ENCODE results near the gene ADAM23.

Gene ADAM23

GRCh38 chr2:206527153-206527552 lies 83.8 kb downstream of the ADAM23 start:
- Histone ChIP-seq H3K27ac (ENCODE audit: low read length) (no peak overlapping the region), H3K4me2 (ENCODE audit: low read length) (no peak overlapping the region), H3K27me3 (ENCODE audit: low read depth, low read length) (no peaks in the 10 kb centered on the region), H4K20me1 (ENCODE audit: insufficient read depth, low read length) (no peaks in the 10 kb centered on the region), H2AFZ (ENCODE audit: low read depth, low read length) (no peak overlapping the region), H3K4me1 (ENCODE audit: low read length) (no peaks in the 10 kb centered on the region), H3K4me3 (ENCODE audit: low read length) (no peak overlapping the region), H3K9me3 (ENCODE audit: insufficient read depth, low read length) (no peaks in the 10 kb centered on the region), H3K36me3 (replicated peaks; ENCODE audit: low read depth, low read length) (no peaks in the 10 kb centered on the region), H3K79me2 (ENCODE audit: low read length) (no peaks in the 10 kb centered on the region), H3K9ac (ENCODE audit: low read length) (no peak overlapping the region)
- no peak for TF ChIP-seq EZH2phosphoT487 (IDR thresholded peaks at IDR 0.05; ENCODE audit: low read depth)

GRCh38 chr2:206530727-206531126 lies 87.4 kb downstream of the ADAM23 start:
- no peaks in the 10 kb centered on the region for H4K20me1 ChIP-seq (ENCODE audit: insufficient read depth, low read length)
- no peak overlapping the region for H3K27ac ChIP-seq (ENCODE audit: low read length)
- TF ChIP-seq CTCF (IDR thresholded peaks at IDR 0.05; ENCODE audit: low read depth, low read length) (no peak), EZH2phosphoT487 (IDR thresholded peaks at IDR 0.05; ENCODE audit: low read depth) (no peak)
- H3K4me2 ChIP-seq (ENCODE audit: low read length), result no peak overlapping the region
- no peaks in the 10 kb centered on the region for H3K36me3 ChIP-seq (replicated peaks; ENCODE audit: low read depth, low read length)
- no peaks in the 10 kb centered on the region for H3K27me3 ChIP-seq (ENCODE audit: low read depth, low read length)
- H2AFZ ChIP-seq (ENCODE audit: low read depth, low read length), result no peak overlapping the region
- peaks cover 18% of the 10 kb centered on the region for H3K4me1 ChIP-seq (ENCODE audit: low read length)
- no peak overlapping the region for H3K9ac ChIP-seq (ENCODE audit: low read length)
- no peaks in the 10 kb centered on the region for H3K9me3 ChIP-seq (ENCODE audit: insufficient read depth, low read length)
- H3K4me3 ChIP-seq (ENCODE audit: low read length), result no peak overlapping the region
- no peaks in the 10 kb centered on the region for H3K79me2 ChIP-seq (ENCODE audit: low read length)

- Histone ChIP-seq H3K27ac (ENCODE audit: low read length) (no peak overlapping the region), H2AFZ (ENCODE audit: low read depth, low read length) (no peak overlapping the region), H3K27me3 (ENCODE audit: low read depth, low read length) (no peaks in the 10 kb centered on the region), H4K20me1 (ENCODE audit: insufficient read depth, low read length) (no peaks in the 10 kb centered on the region), H3K4me3 (ENCODE audit: low read length) (no peak overlapping the region), H3K4me1 (ENCODE audit: low read length) (peaks cover 22% of the 10 kb centered on the region), H3K9ac (ENCODE audit: low read length) (no peak overlapping the region), H3K79me2 (ENCODE audit: low read length) (no peaks in the 10 kb centered on the region), H3K4me2 (ENCODE audit: low read length) (no peak overlapping the region), H3K9me3 (ENCODE audit: insufficient read depth, low read length) (no peaks in the 10 kb centered on the region), H3K36me3 (replicated peaks; ENCODE audit: low read depth, low read length) (no peaks in the 10 kb centered on the region)
- no peak for TF ChIP-seq CTCF (IDR thresholded peaks at IDR 0.05; ENCODE audit: low read depth, low read length)
Measured at GRCh38 chr2:206531996-206532543, 88.7 kb downstream of the ADAM23 start.

GRCh38 chr2:206533977-206534376 lies 90.6 kb downstream of the ADAM23 start:
- no peak overlapping the region for H2AFZ ChIP-seq (ENCODE audit: low read depth, low read length)
- peaks cover 22% of the 10 kb centered on the region for H3K4me1 ChIP-seq (ENCODE audit: low read length)
- no peak overlapping the region for H3K9ac ChIP-seq (ENCODE audit: low read length)
- TF ChIP-seq CTCF (IDR thresholded peaks at IDR 0.05; ENCODE audit: low read depth, low read length) (no peak), EZH2phosphoT487 (IDR thresholded peaks at IDR 0.05; ENCODE audit: low read depth) (no peak)
- no peaks in the 10 kb centered on the region for H3K79me2 ChIP-seq (ENCODE audit: low read length)
- no peaks in the 10 kb centered on the region for H3K27me3 ChIP-seq (ENCODE audit: low read depth, low read length)
- H3K36me3 ChIP-seq (replicated peaks; ENCODE audit: low read depth, low read length), result no peaks in the 10 kb centered on the region
- H3K4me3 ChIP-seq (ENCODE audit: low read length), result no peak overlapping the region
- no peaks in the 10 kb centered on the region for H4K20me1 ChIP-seq (ENCODE audit: insufficient read depth, low read length)
- no peak overlapping the region for H3K27ac ChIP-seq (ENCODE audit: low read length)
- no peak overlapping the region for H3K4me2 ChIP-seq (ENCODE audit: low read length)
- H3K9me3 ChIP-seq (ENCODE audit: insufficient read depth, low read length), result no peaks in the 10 kb centered on the region
